GM18909 (cell line): ENCODE data around the gene SLC25A42.
"Not testable (repeated sequence)": the region's sequence is repeated elsewhere in the genome, so short reads cannot be mapped to it uniquely, and the experiment has no call there.

ENCODE experiments used
- ATAC-seq: cut with Tn5 transposase; IDR thresholded peaks from one replicate; pipeline ENCODE4 v1.9.1; 2021; ENCODE audit warnings: mild to moderate bottlenecking; ENCODE audit not compliant: unreplicated experiment, poor library complexity

The SLC25A42 gene

GRCh38 chr19:19063183-19064097 lies at the start of gene SLC25A42:
Gene SLC25A42, plus strand, starts transcription at chr19:19063994. Its CDS starts 32,131 bp downstream, at chr19:19096125.
- peak; percentile 93 for ATAC-seq

GRCh38 chr19:19021115-19021514 lies 42.7 kb upstream of the SLC25A42 start:
- ATAC-seq: no peak

- ATAC-seq: no peak
Observed at GRCh38 chr19:19022380-19022961, 41.3 kb upstream of the SLC25A42 start.

- ATAC-seq: not testable (repeated sequence)
Observed at GRCh38 chr19:19023376-19023775, 40.4 kb upstream of the SLC25A42 start.

- no peak for ATAC-seq
Observed at GRCh38 chr19:19025861-19026260, 37.9 kb upstream of the SLC25A42 start.

- ATAC-seq: no peak
Observed at GRCh38 chr19:19026299-19026971, 37.4 kb upstream of the SLC25A42 start.

- ATAC-seq: no peak
Observed at GRCh38 chr19:19027228-19027627, 36.6 kb upstream of the SLC25A42 start.

GRCh38 chr19:19028526-19028925 lies 35.3 kb upstream of the SLC25A42 start:
- ATAC-seq: no peak

GRCh38 chr19:19031891-19032290 lies 31.9 kb upstream of the SLC25A42 start:
- ATAC-seq: no peak

GRCh38 chr19:19032420-19033175 lies 31.2 kb upstream of the SLC25A42 start:
- ATAC-seq: peak; percentile 39

- ATAC-seq: no peak
Observed at GRCh38 chr19:19033176-19033425, 30.7 kb upstream of the SLC25A42 start.

- peak; percentile 73 for ATAC-seq
Observed at GRCh38 chr19:19033426-19034203, 30.2 kb upstream of the SLC25A42 start, which contains the start of the genes ARMC6 and SUGP2. Gene ARMC6, plus strand, starts transcription at chr19:19033603. Its CDS starts 607 bp downstream, at chr19:19034210. Gene SUGP2, minus strand, starts transcription at chr19:19033517. Its CDS starts 2,446 bp downstream, at chr19:19031071.

GRCh38 chr19:19034204-19034624 lies 29.6 kb upstream of the SLC25A42 start:
- no peak for ATAC-seq

- no peak for ATAC-seq
Observed at GRCh38 chr19:19039901-19040300, 23.9 kb upstream of the SLC25A42 start.

- no peak for ATAC-seq
Observed at GRCh38 chr19:19040417-19040816, 23.4 kb upstream of the SLC25A42 start.

- no peak for ATAC-seq
Observed at GRCh38 chr19:19042732-19043280, 21.0 kb upstream of the SLC25A42 start.

- ATAC-seq: no peak
Observed at GRCh38 chr19:19043481-19043880, 20.3 kb upstream of the SLC25A42 start.

GRCh38 chr19:19043881-19044280 lies 19.9 kb upstream of the SLC25A42 start:
- no peak for ATAC-seq

- no peak for ATAC-seq
Observed at GRCh38 chr19:19049406-19049805, 14.4 kb upstream of the SLC25A42 start.
